HG03558 (cell line): ENCODE measurements around the gene ZMYM3.

Experiments
- ATAC-seq: cut with Tn5 transposase; IDR thresholded peaks from one replicate; pipeline ENCODE4 v1.9.1; 2021; ENCODE audit warnings: moderate number of reproducible peaks; ENCODE audit not compliant: unreplicated experiment; ENCODE audit errors: extremely low read depth

Gene ZMYM3

GRCh38 chrX:71214604-71215337 lies 39.2 kb downstream of the ZMYM3 start:
- ATAC-seq = no peak

- ATAC-seq = no peak
These were observed 39.8 kb downstream of the ZMYM3 start for GRCh38 chrX:71214152-71214551.

DNA sequence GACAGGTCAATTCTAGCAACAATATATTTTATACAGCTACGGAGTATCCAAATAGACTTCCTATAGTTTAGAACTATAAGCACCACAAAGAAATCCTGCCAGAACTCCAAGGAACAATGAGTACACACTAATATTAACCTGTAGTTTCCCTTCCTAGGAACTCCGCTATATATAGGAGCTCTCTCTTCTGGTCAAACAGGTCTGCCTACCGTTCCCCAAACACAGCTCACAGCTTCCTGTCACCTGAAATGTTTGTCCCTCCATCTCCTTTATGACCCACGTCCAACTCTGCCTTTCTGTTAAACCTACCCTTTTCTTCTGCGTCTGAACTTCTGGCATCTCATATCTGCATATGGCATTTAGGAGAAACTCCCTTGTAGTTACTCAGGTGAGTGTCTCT lies 41.4 kb downstream of the ZMYM3 start:
- no peak for ATAC-seq

- no peak for ATAC-seq
These were observed 43.1 kb downstream of the ZMYM3 start for GRCh38 chrX:71210816-71211215.

GRCh38 chrX:71199252-71200008 lies 54.5 kb downstream of the ZMYM3 start:
- ATAC-seq = no peak

DNA sequence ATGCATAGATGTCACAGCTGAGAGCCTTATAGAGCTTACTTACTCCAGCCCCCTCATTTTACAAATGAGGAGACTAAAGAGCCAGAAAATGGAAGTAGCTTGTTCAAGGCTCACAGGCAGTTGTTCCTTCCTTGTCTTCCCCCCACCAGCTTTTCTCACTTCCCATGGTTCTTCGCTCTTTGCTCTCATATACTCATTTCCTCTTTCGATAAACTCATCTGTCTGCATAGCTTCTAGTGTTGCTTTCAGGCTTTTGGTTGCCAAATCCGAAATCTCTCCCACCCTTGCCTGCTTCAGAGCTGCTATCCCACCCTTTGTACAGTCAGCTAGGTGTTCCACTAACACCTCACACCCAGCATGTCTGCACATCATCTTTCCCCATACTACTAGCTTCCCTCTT lies 55.9 kb downstream of the ZMYM3 start:
- peak; percentile 47 for ATAC-seq

GRCh38 chrX:71195964-71196649 lies 57.8 kb downstream of the ZMYM3 start:
- ATAC-seq = no peak

DNA sequence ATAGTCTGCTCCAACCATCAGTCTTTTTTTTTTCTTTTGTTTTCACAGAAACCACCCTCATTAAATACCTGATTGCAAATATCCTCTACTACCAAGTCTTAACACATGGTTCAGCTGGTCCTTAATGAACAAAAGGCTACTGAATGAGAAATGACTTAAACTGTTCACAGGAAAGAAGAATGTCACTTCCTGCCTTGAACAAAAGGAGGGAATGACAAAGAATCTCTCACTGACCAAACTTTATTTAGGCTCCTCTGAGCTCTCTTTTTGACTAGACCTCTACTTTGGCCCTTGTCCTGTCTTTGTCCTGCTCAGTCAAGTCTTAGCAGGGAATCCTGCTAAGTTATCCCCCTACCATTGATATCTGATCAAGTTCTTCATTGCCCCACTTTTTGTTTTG lies 62.7 kb downstream of the ZMYM3 start:
- ATAC-seq = no peak
